Smooth muscle cell (in vitro differentiated cells): ENCODE measurements around the gene CYTH2. TPM values are rescaled to one million over a fixed set of nuclear protein-coding genes. Genes with fewer than 3 reads are reported as not detected.

Source experiments
- DNase-seq: peaks from one replicate; lab custom pipeline; 2025; ENCODE audit not compliant: unreplicated experiment; lab: John Stamatoyannopoulos, UW
- H2AFZ ChIP-seq: fragments of 200-600 bp; sonication (generic); 2 replicates; pipeline ENCODE4 v1.6.0; 2016; ENCODE audit warnings: antibody characterized with exemption, low read depth, mild to moderate bottlenecking
- H3F3A ChIP-seq: fragments of 200-600 bp; sonication (generic); 2 replicates; pipeline ENCODE4 v1.6.0; 2017; ENCODE audit warnings: antibody characterized with exemption, low read depth
- H3K27ac ChIP-seq: fragments of 200-600 bp; sonication (generic); 2 replicates; pipeline ENCODE4 v1.5.1; 2016; ENCODE audit warnings: low read depth, mild to moderate bottlenecking
- H3K27me3 ChIP-seq: fragments of 200-600 bp; sonication (generic); 2 replicates; pipeline ENCODE4 v1.6.1; 2016; ENCODE audit warnings: low read depth, mild to moderate bottlenecking
- H3K36me3 ChIP-seq: fragments of 200-600 bp; sonication (generic); 2 replicates; pipeline ENCODE4 v1.5.1; 2016; ENCODE audit warnings: low read depth
- H3K4me1 ChIP-seq: fragments of 200-600 bp; sonication (generic); 2 replicates; pipeline ENCODE4 v1.5.1; 2016; ENCODE audit warnings: low read depth
- H3K4me2 ChIP-seq: fragments of 200-600 bp; sonication (generic); 2 replicates; pipeline ENCODE4 v1.6.0; 2016; ENCODE audit warnings: mild to moderate bottlenecking
- H3K4me3 ChIP-seq: fragments of 200-600 bp; sonication (generic); 2 replicates; pipeline ENCODE4 v1.5.1; 2016; ENCODE audit warnings: mild to moderate bottlenecking
- H3K79me2 ChIP-seq: fragments of 200-600 bp; sonication (generic); 2 replicates; pipeline ENCODE4 v1.6.0; 2016; ENCODE audit warnings: low read depth, mild to moderate bottlenecking
- H3K9ac ChIP-seq: fragments of 200-600 bp; sonication (generic); 2 replicates; pipeline ENCODE4 v1.6.0; 2016; ENCODE audit warnings: low read depth
- H3K9me3 ChIP-seq: fragments of 200-600 bp; sonication (generic); replicated peaks from 2 replicates; pipeline ENCODE4 v1.5.1; 2016; ENCODE audit warnings: low read depth
- H4K20me1 ChIP-seq: fragments of 200-600 bp; sonication (generic); 2 replicates; pipeline ENCODE4 v1.6.0; 2016; ENCODE audit warnings: low read depth
- CTCF ChIP-seq: fragments of 200-600 bp; sonication (generic); IDR thresholded peaks from 2 replicates; pipeline ENCODE4 v1.5.1; 2017; ENCODE audit warnings: borderline replicate concordance, mild to moderate bottlenecking, antibody characterized with exemption; ENCODE audit not compliant: insufficient read depth, poor library complexity, severe bottlenecking
- WGBS: methylation state at CpG from one replicate; pipeline ENCODE4 v1.1.7; 2016; ENCODE audit warnings: low lambda C conversion rate; 5-methylcytosine and 5-hydroxymethylcytosine counted together
- polyA plus RNA-seq: library from polyadenylated mRNA; unstranded; fragments of >200 nt; fragmentation: Nextera tagmentation; extraction: Ambion mirVana; gene quantifications from 2 replicates; pipeline ENCODE4 v1.2.1, GENCODE V29; 2016
- total RNA-seq: library from RNA; depleted of rRNA; stranded (reverse); fragments of >200 nt; gene quantifications from 2 replicates; pipeline ENCODE4 v1.2.3, GENCODE V29; 2014

The CYTH2 gene
- total and polyA plus RNA-seq, 2 experiments from 2014 or later = 49.7 to 62.1 TPM

DNA sequence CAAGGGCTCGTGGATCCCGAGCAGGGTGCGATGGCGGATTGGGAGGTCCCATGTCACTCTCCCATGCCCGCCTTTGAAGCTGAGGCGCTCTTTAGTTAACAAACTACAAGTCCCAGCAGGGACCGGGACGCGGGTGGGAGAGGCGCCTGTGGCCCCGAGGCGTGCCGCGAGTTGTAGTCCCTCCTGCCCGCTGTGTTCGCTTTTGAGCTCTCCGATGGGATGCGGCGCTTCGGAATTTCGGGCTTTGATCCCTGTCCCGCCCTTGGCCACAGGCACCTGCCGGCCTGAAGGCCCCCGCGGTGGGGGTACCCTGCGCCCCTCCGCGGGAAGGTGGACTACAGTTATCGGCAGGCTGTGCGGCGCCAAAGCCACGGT is 11.0 kb downstream of the CYTH2 start:
- no peaks in the 10 kb centered on the region for H3K9me3 ChIP-seq
- no peak for DNase-seq
- H3K9ac ChIP-seq = no peak overlapping the region
- no peaks in the 10 kb centered on the region for H3K4me1 ChIP-seq
- no peak overlapping the region for H3K27ac ChIP-seq
- peaks cover 41% of the 10 kb centered on the region for H4K20me1 ChIP-seq
- H3K4me3 ChIP-seq = no peak overlapping the region
- H3K36me3 ChIP-seq = no peaks in the 10 kb centered on the region
- TF ChIP-seq CTCF = no peak
- peaks cover 4% of the 10 kb centered on the region for H3F3A ChIP-seq
- H3K79me2 ChIP-seq = no peaks in the 10 kb centered on the region
- WGBS = 97% methylated on average over 32 of the region's 32 CpGs
- H2AFZ ChIP-seq = no peak overlapping the region
- no peak overlapping the region for H3K4me2 ChIP-seq
- H3K27me3 ChIP-seq = no peaks in the 10 kb centered on the region

DNA sequence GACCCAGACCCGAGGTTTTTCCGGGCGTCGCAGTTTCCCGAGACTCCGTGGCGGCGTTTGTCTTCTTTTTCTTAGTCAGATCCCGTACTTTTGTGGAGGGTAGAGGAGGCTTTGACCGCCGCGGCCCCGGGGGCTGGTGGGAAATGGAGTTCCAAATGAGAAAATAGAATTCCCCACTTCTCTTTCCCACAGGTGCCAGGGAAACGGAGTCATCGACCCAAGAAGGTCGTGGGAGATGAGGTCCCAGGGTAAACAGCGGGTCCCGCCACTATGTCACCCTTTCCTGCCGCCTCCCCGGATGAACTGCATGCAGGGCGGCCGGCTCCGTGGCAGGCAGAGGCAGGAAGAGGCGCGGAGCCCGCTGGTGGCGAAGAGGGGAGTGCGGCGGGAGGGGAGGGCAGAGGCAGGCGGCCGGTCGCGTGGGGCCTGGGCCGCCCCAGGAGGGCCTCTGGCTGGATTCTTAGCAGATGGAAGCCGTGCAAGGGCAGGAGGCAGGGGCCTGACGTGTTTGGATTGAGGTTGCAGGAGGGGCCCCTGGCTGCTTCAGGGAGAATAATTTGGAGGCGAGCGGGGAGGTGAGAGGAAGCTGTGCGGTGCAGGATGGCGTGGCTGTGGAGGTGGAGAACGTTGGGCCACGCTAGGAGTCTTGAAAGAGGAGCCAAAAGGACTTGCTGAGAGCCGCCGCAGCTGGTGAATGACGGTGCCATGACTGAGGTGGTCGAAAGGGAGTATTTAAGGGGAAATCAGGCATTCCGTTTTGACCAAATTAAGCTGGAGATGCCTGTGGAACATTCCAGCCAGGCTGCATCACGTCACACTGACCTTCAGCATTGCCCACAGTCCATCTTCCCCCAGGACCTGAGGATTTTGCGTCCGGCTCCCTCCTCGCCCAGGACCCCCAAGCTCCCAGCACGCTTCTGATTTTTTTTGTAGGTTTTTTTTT is 11.7 kb downstream of the CYTH2 start:
- Histone ChIP-seq H3K79me2 (no peaks in the 10 kb centered on the region), H3K27ac (no peak overlapping the region), H3K9me3 (no peaks in the 10 kb centered on the region), H3F3A (peaks cover 4% of the 10 kb centered on the region), H4K20me1 (peaks cover 38% of the 10 kb centered on the region), H3K9ac (no peak overlapping the region), H3K36me3 (no peaks in the 10 kb centered on the region), H3K4me2 (no peak overlapping the region), H3K27me3 (no peaks in the 10 kb centered on the region), H3K4me3 (no peak overlapping the region), H3K4me1 (no peaks in the 10 kb centered on the region), H2AFZ (no peak overlapping the region)
- TF ChIP-seq CTCF = no peak
- DNase-seq = no peak
- 95% methylated on average over 52 of the region's 52 CpGs for WGBS

DNA sequence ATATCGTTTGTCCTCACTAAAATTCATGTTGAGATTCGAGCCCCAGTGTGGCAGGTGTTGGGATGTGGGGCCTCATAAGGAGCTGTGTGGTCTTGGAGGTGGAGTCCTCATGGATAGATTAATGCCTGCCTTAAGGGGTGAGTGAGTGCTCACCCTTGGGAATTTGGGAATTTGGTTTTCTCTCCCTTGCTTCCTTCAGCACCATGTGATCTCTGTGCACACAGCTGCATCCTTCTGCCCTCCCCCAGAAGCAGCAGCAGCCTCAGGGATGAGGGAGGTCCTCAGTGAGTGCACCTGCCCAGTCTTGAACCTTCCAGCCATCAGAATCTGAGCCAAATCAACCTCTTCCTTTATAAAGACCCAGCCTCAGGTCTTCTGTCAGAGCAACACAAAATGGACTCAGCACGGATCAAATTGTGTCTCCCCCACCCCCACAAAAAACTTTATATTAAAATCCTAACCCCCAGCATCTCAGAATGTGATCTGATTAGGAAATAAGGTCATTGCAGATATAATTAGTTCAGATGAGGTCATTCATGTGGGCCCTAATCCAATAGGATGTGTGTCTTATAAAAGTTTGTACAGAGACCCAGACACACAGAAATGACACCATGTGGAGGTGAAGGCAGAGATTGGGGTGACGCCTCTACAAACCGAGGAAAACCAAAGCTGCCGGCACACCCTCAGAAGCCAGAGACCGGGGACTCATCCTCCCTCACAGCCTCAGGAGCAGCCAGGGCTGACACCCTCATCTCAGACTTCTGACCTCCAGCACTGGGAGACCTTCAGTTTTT is 12.9 kb downstream of the CYTH2 start:
- H3K9me3 ChIP-seq = no peaks in the 10 kb centered on the region
- H3K27ac ChIP-seq = no peak overlapping the region
- H2AFZ ChIP-seq = no peak overlapping the region
- peaks cover 4% of the 10 kb centered on the region for H3F3A ChIP-seq
- no peaks in the 10 kb centered on the region for H3K36me3 ChIP-seq
- H3K4me3 ChIP-seq = no peak overlapping the region
- peaks cover 28% of the 10 kb centered on the region for H4K20me1 ChIP-seq
- 89% methylated on average over 7 of the region's 7 CpGs for WGBS
- TF ChIP-seq CTCF = no peak
- H3K4me2 ChIP-seq = no peak overlapping the region
- H3K9ac ChIP-seq = no peak overlapping the region
- no peaks in the 10 kb centered on the region for H3K4me1 ChIP-seq
- H3K79me2 ChIP-seq = no peaks in the 10 kb centered on the region
- no peak for DNase-seq
- H3K27me3 ChIP-seq = no peaks in the 10 kb centered on the region
